H9 (cell line): ENCODE results near the gene SYS1. TPM values are rescaled to one million over a fixed set of nuclear protein-coding genes. Genes with fewer than 3 reads are reported as not detected.

ENCODE experiments used
- DNase-seq: peaks from one replicate; pipeline ENCODE4 v3.0.0-alpha.2; 2017
- H2AFZ ChIP-seq: one replicate; pipeline ENCODE4 v1.6.1; 2013; ENCODE audit warnings: mild to moderate bottlenecking, low read length, control low read depth, moderate library complexity
- H2AK5ac ChIP-seq: 2 replicates; pipeline ENCODE4 v1.6.1; 2013; ENCODE audit warnings: low read length, control low read depth, mixed read lengths; ENCODE audit not compliant: insufficient read length
- H2BK120ac ChIP-seq: one replicate; pipeline ENCODE4 v1.6.1; 2013; ENCODE audit warnings: low read depth, mild to moderate bottlenecking, low read length, control low read depth, inconsistent platforms; ENCODE audit not compliant: poor library complexity, severe bottlenecking
- H2BK12ac ChIP-seq: 2 replicates; pipeline ENCODE4 v1.6.1; 2013; ENCODE audit warnings: low read length, control low read depth, mixed read lengths, low read depth; ENCODE audit not compliant: insufficient read length
- H2BK15ac ChIP-seq: 2 replicates; pipeline ENCODE4 v1.6.1; 2013; ENCODE audit warnings: low read depth, low read length, control low read depth
- H2BK20ac ChIP-seq: one replicate; pipeline ENCODE4 v1.6.1; 2013; ENCODE audit warnings: low read depth, mild to moderate bottlenecking, low read length, control low read depth, inconsistent platforms; ENCODE audit not compliant: poor library complexity, severe bottlenecking
- H2BK5ac ChIP-seq: 2 replicates; pipeline ENCODE4 v1.6.1; 2013; ENCODE audit warnings: low read length, control low read depth, mixed read lengths; ENCODE audit not compliant: insufficient read length
- H3K14ac ChIP-seq: 2 replicates; pipeline ENCODE4 v1.6.1; 2013; ENCODE audit warnings: low read length, control low read depth; ENCODE audit not compliant: insufficient read depth
- H3K18ac ChIP-seq: 2 replicates; pipeline ENCODE4 v1.6.1; 2013; ENCODE audit warnings: low read depth, mild to moderate bottlenecking, mixed read lengths, low read length, control low read depth; ENCODE audit not compliant: insufficient read length
- H3K23ac ChIP-seq: 2 replicates; pipeline ENCODE4 v1.6.1; 2013; ENCODE audit warnings: low read length, control low read depth, mixed read lengths, low read depth; ENCODE audit not compliant: insufficient read length
- H3K23me2 ChIP-seq: 2 replicates; pipeline ENCODE4 v1.6.1; 2013; ENCODE audit warnings: low read depth, mild to moderate bottlenecking, mixed read lengths, low read length, control low read depth; ENCODE audit not compliant: insufficient read length, poor library complexity, severe bottlenecking
- H3K27ac ChIP-seq: 2 replicates; pipeline ENCODE4 v1.5.1; 2013; ENCODE audit warnings: low read length, control low read depth, mixed read lengths, low read depth; ENCODE audit not compliant: insufficient read length
- H3K27me3 ChIP-seq: 2 replicates; pipeline ENCODE4 v1.6.1; 2013; ENCODE audit warnings: low read length, control low read depth, inconsistent platforms; ENCODE audit not compliant: insufficient read depth
- H3K4ac ChIP-seq: 2 replicates; pipeline ENCODE4 v1.6.1; 2013; ENCODE audit warnings: low read depth, mild to moderate bottlenecking, control low read depth, inconsistent platforms, low read length, moderate library complexity
- H3K4me1 ChIP-seq: 2 replicates; pipeline ENCODE4 v1.6.1; 2013; ENCODE audit warnings: low read length, control low read depth, inconsistent platforms; ENCODE audit not compliant: insufficient read depth
- H3K4me2 ChIP-seq: 2 replicates; pipeline ENCODE4 v1.6.1; 2013; ENCODE audit warnings: low read length, control low read depth, mixed read lengths; ENCODE audit not compliant: insufficient read length, insufficient read depth
- H3K56ac ChIP-seq: 2 replicates; pipeline ENCODE4 v1.6.1; 2013; ENCODE audit warnings: low read depth, mild to moderate bottlenecking, mixed read lengths, low read length, control low read depth; ENCODE audit not compliant: insufficient read length
- H3K79me1 ChIP-seq: 2 replicates; pipeline ENCODE4 v1.6.1; 2013; ENCODE audit warnings: low read depth, mild to moderate bottlenecking, moderate library complexity, low read length, control low read depth, inconsistent platforms; ENCODE audit not compliant: insufficient read depth, poor library complexity, severe bottlenecking
- H3K79me2 ChIP-seq: 2 replicates; pipeline ENCODE4 v1.6.1; 2013; ENCODE audit warnings: low read length, control low read depth, inconsistent platforms; ENCODE audit not compliant: insufficient read depth
- H3K9ac ChIP-seq: 2 replicates; pipeline ENCODE4 v1.6.1; 2013; ENCODE audit warnings: low read length, control low read depth, mixed read lengths; ENCODE audit not compliant: insufficient read length; ENCODE audit errors: extremely low read depth
- H3K9me3 ChIP-seq: one replicate; pipeline ENCODE4 v1.6.1; 2013; ENCODE audit warnings: low read depth, low read length, inconsistent platforms; ENCODE audit not compliant: control insufficient read depth
- H3T11ph ChIP-seq: one replicate; pipeline ENCODE4 v1.6.1; 2013; ENCODE audit warnings: mild to moderate bottlenecking, low read length, control low read depth, inconsistent platforms
- H4K20me1 ChIP-seq: one replicate; pipeline ENCODE4 v1.6.1; 2013; ENCODE audit not compliant: control insufficient read depth, insufficient read length, insufficient read depth
- H4K5ac ChIP-seq: 2 replicates; pipeline ENCODE4 v1.6.1; 2013; ENCODE audit warnings: low read depth, mild to moderate bottlenecking, mixed read lengths, low read length, control low read depth; ENCODE audit not compliant: insufficient read length
- H4K8ac ChIP-seq: replicated peaks from 2 replicates; pipeline ENCODE4 v1.6.1; 2013; ENCODE audit warnings: low read length, control low read depth, mixed read lengths, low read depth; ENCODE audit not compliant: insufficient read length
- H4K91ac ChIP-seq: 2 replicates; pipeline ENCODE4 v1.6.1; 2013; ENCODE audit warnings: low read depth, mild to moderate bottlenecking, moderate library complexity, mixed read lengths, low read length, control low read depth; ENCODE audit not compliant: insufficient read length
- H3K27ac Mint-ChIP-seq, 3 experiments: 2 replicates in 2 of 3; 3 replicates in 1 of 3; pipeline ENCODE4 v1.8.0; 2020 to 2021; ENCODE audit warnings: mixed read lengths in 3 of 3, mild to moderate bottlenecking in 1 of 3, moderate library complexity in 1 of 3
- H3K27me3 Mint-ChIP-seq: 2 replicates; pipeline ENCODE4 v1.8.0; 2021; ENCODE audit warnings: low read depth, mild to moderate bottlenecking, moderate library complexity, mixed read lengths
- H3K36me3 Mint-ChIP-seq, 3 experiments: 2 replicates in 2 of 3; 3 replicates in 1 of 3; pipeline ENCODE4 v1.8.0; 2020 to 2021; ENCODE audit warnings: low read depth in 3 of 3, mixed read lengths in 3 of 3; ENCODE audit not compliant: insufficient read depth in 1 of 3
- H3K4me1 Mint-ChIP-seq, 2 experiments: 2 replicates each; pipeline ENCODE4 v1.8.0; 2020; ENCODE audit warnings: mixed read lengths in 2 of 2
- H3K4me3 Mint-ChIP-seq, 2 experiments: 2 replicates in 1 of 2; 3 replicates in 1 of 2; pipeline ENCODE4 v1.8.0; 2020 to 2021; ENCODE audit warnings: mild to moderate bottlenecking in 2 of 2, mixed read lengths in 2 of 2, moderate library complexity in 1 of 2
- H3K9me3 Mint-ChIP-seq, 2 experiments: 2 replicates in 1 of 2; 3 replicates in 1 of 2; pipeline ENCODE4 v1.8.0; 2020; ENCODE audit warnings: mild to moderate bottlenecking in 2 of 2, mixed read lengths in 2 of 2, moderate library complexity in 1 of 2
- CTCF ChIP-seq: fragments of 200-600 bp; sonication (generic); conservative IDR thresholded peaks from 3 replicates; pipeline ENCODE4 v1.8.0; 2021; ENCODE audit warnings: antibody characterized with exemption, mild to moderate bottlenecking
- WGBS: extraction: QIAGEN DNeasy Blood & Tissue Kit; methylation state at CpG from one replicate; pipeline ENCODE4 v1.1.7; 2013; ENCODE audit warnings: missing lambda C conversion rate, low lambda C conversion rate, mixed read lengths; ENCODE audit not compliant: insufficient read length; ENCODE audit errors: extremely low coverage; 5-methylcytosine and 5-hydroxymethylcytosine counted together
- total RNA-seq: library from RNA; stranded (reverse); gene quantifications from 2 replicates; pipeline ENCODE4 v1.2.1, GENCODE V29; 2021

The SYS1 gene
- total RNA-seq, 1 experiment from 2014 or later, result 21.0 TPM

- no peak for DNase-seq
- no peaks in the 10 kb centered on the region for H3K9me3 Mint-ChIP-seq
- Histone ChIP-seq H3K4me2 (no peak overlapping the region), H2BK15ac (no peak overlapping the region), H3K4me1 (peaks cover 20% of the 10 kb centered on the region), H2BK20ac (no peak overlapping the region), H4K8ac (no peak overlapping the region), H2AFZ (no peak overlapping the region), H4K5ac (no peak overlapping the region), H3K56ac (no peak overlapping the region), H3K9ac (no peak overlapping the region), H2AK5ac (no peak overlapping the region), H3K9me3 (no peaks in the 10 kb centered on the region), H3K23me2 (peaks cover 3% of the 10 kb centered on the region), H3T11ph (no peak overlapping the region), H3K23ac (no peak overlapping the region), H3K4ac (no peak overlapping the region; the same call in 1 of the 2 replicates), H3K18ac (peak overlapping the region; percentile 15), H2BK120ac (no peak overlapping the region), H2BK12ac (no peak overlapping the region), H3K27ac (no peak overlapping the region), H4K91ac (peak overlapping the region; percentile 73), H3K79me1 (no peaks in the 10 kb centered on the region), H2BK5ac (no peak overlapping the region), H3K79me2 (peaks cover 3% of the 10 kb centered on the region; the same call in 1 of the 2 replicates), H3K14ac (0 out of 2 replicates have a peak overlapping the region, but pooled peaks have one; percentile 44), H3K27me3 (no peaks in the 10 kb centered on the region), H4K20me1 (peaks cover 2% of the 10 kb centered on the region)
- H3K27me3 Mint-ChIP-seq, result no peaks in the 10 kb centered on the region; the same call in 1 of the 2 replicates
- H3K36me3 Mint-ChIP-seq, result peaks cover 13 to 34% (median 23%) of the 10 kb centered on the region in 3 experiments; a peak in 6 of 7 replicates
- H3K4me1 Mint-ChIP-seq, result peaks cover 68 to 76% of the 10 kb centered on the region in 2 experiments
- no peak for TF ChIP-seq CTCF
- no peak overlapping the region for H3K4me3 Mint-ChIP-seq
- WGBS, result no CpG with 5 or more reads among the region's 15 CpGs
- peak overlapping the region; percentile 28 to 92 (median 40); a peak in 6 of 7 replicates for H3K27ac Mint-ChIP-seq
Observed at GRCh38 chr20:45337367-45338120, 25.4 kb upstream of the SYS1 start.
